Lower leg skin (tissue), 4 donors: ENCODE data around the gene RAB11FIP4. TPM values are rescaled to one million over a fixed set of nuclear protein-coding genes. Genes with fewer than 3 reads are reported as not detected.

ENCODE experiments used
- DNase-seq, 2 donors: peaks; one replicate each; pipeline ENCODE4 v3.0.0-alpha.2; 2019; ENCODE audit warnings: low spot score in 2 of 2
- H3K4me3 ChIP-seq: fragments of 200-600 bp; sonication (generic); 2 replicates; pipeline ENCODE4 v1.5.1; 2017; ENCODE audit warnings: mild to moderate bottlenecking, low read depth; ENCODE audit not compliant: poor library complexity, severe bottlenecking
- POLR2A ChIP-seq, 2 donors: fragments of 450-650 bp; IDR thresholded peaks; one replicate each; pipeline ENCODE4 v1.6.1; 2016 to 2017; ENCODE audit warnings: antibody characterized with exemption in 2 of 2, mild to moderate bottlenecking in 1 of 2, moderate library complexity in 1 of 2
- WGBS, 2 donors: methylation state at CpG; one replicate each; pipeline ENCODE4 v1.1.5; 2018; 5-methylcytosine and 5-hydroxymethylcytosine counted together
- intact Hi-C: fragments of 100-400 bp; cut with DNase I; formaldehyde crosslinking; loops from one replicate; pipeline ENCODE4 v1.15.0; 2023; ENCODE audit warnings: low total_unique reads
- total RNA-seq, 4 donors: library from RNA; depleted of rRNA; stranded (reverse); fragments of >200 nt; gene quantifications; one replicate each; pipeline ENCODE4 v1.1.0, GENCODE V29; 2016
- TF ChIP-seq, protein P1 (sequence below), 3 donors: fragments of 450-650 bp; IDR thresholded peaks; one replicate each; pipeline ENCODE4 v1.5.1; 2016; ENCODE audit warnings: antibody characterized with exemption in 3 of 3, mild to moderate bottlenecking in 3 of 3, moderate library complexity in 2 of 3

RAB11FIP4 gene
- total RNA-seq, 4 donors from 2014 or later = 27.4 to 62.8 (median 34.1) TPM

- H3K4me3 ChIP-seq = no peak overlapping the region
- WGBS, 2 donors = 87 to 91% methylated on average over 7 of the region's 7 CpGs
- TF ChIP-seq, protein P1, sequence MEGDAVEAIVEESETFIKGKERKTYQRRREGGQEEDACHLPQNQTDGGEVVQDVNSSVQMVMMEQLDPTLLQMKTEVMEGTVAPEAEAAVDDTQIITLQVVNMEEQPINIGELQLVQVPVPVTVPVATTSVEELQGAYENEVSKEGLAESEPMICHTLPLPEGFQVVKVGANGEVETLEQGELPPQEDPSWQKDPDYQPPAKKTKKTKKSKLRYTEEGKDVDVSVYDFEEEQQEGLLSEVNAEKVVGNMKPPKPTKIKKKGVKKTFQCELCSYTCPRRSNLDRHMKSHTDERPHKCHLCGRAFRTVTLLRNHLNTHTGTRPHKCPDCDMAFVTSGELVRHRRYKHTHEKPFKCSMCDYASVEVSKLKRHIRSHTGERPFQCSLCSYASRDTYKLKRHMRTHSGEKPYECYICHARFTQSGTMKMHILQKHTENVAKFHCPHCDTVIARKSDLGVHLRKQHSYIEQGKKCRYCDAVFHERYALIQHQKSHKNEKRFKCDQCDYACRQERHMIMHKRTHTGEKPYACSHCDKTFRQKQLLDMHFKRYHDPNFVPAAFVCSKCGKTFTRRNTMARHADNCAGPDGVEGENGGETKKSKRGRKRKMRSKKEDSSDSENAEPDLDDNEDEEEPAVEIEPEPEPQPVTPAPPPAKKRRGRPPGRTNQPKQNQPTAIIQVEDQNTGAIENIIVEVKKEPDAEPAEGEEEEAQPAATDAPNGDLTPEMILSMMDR (IDR thresholded peaks at IDR 0.05) = no peak
- TF ChIP-seq POLR2A (IDR thresholded peaks at IDR 0.05) = no peak
- intact Hi-C loops = no loop called here
- DNase-seq = peak in 1 of 2 donors; percentile 46
Observed at GRCh38 chr17:31385428-31386285, 5.8 kb upstream of the RAB11FIP4 start.

DNA sequence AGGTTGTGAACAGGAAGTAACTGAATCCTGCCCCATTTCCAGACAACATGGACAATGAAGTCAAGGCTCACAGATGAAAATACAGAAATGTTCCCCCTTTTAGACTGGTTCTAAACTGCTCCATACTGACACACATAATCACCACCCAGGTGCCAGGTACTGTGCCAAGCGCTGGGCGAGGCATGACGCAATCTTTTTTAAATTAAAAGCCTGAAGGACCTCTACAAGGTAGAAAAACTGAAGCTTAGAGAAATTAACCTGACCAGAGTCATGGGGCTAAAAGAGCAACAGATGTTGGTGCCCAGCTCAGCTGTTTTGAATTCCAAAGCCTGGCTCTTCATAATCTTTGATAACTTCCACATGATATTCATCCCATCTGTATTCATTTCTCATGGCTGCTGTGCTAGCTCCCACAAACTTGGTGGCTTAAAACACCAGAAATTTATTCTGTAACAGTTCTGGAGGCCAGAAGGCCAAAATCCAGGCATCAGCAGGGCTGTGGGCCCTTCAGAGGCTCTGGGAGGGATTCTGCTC, 4.9 kb upstream of the RAB11FIP4 start:
- WGBS, 2 donors = 35 to 38% methylated on average over 3 of the region's 3 CpGs
- intact Hi-C loops = no loop called here
- TF ChIP-seq, protein P1 (IDR thresholded peaks at IDR 0.05) = no peak
- no peak for TF ChIP-seq POLR2A (IDR thresholded peaks at IDR 0.05)
- DNase-seq = peak in 1 of 2 donors; percentile 31
- H3K4me3 ChIP-seq = no peak overlapping the region

DNA sequence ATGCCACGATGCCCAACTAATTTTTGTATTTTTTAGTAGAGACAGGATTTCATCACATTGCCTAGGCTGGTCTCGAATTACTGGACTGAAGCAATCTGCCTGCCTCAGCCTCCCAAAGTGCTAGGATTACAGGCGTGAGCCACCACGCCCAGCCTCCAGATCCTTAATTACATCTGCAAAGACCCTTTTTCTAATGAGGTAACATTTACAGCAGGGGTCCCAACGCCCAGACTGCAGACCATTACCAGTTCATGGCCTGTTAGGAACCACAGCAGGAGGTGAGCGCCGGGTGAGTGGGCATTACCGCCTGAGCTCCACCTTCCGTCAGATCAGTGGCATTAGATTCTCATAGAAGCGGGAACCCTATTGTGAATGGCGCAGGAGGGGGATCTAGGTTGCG, 4.0 kb upstream of the RAB11FIP4 start:
- intact Hi-C loops = no loop called here
- peak in 1 of 2 donors; percentile 72 for DNase-seq
- TF ChIP-seq, protein P1 (IDR thresholded peaks at IDR 0.05) = no peak
- TF ChIP-seq POLR2A (IDR thresholded peaks at IDR 0.05) = no peak
- no peak overlapping the region for H3K4me3 ChIP-seq
- 92 to 94% methylated on average over 12 of the region's 12 CpGs for whole genome bisulfite sequencing, 2 donors

- no peak for DNase-seq
- TF ChIP-seq POLR2A (IDR thresholded peaks at IDR 0.05) = no peak
- TF ChIP-seq, protein P1 (IDR thresholded peaks at IDR 0.05) = no peak
- 79% methylated on average over 2 of the region's 2 CpGs for WGBS, 2 donors
- intact Hi-C loops = no loop called here
- H3K4me3 ChIP-seq = no peak overlapping the region
Observed at GRCh38 chr17:31388351-31388750, 3.1 kb upstream of the RAB11FIP4 start.

GRCh38 chr17:31388770-31389656, 2.5 kb upstream of the RAB11FIP4 start:
- intact Hi-C loops = no loop called here
- TF ChIP-seq POLR2A (IDR thresholded peaks at IDR 0.05) = no peak
- TF ChIP-seq, protein P1 (IDR thresholded peaks at IDR 0.05) = no peak

More at GRCh38 chr17:31388770-31389656, 2.5 kb upstream of the RAB11FIP4 start:
- 59 to 60% methylated on average over 18 of the region's 18 CpGs for WGBS, 2 donors
- DNase-seq = peak in 1 of 2 donors; percentile 83
- no peak overlapping the region for H3K4me3 ChIP-seq
